ENCODE measurements around the gene EMX2. TPM values are rescaled to one million over a fixed set of nuclear protein-coding genes. Genes with fewer than 3 reads are reported as not detected.

Gene EMX2
- total and polyA plus RNA-seq, 2 donors (not counting 3 experiments of a cell fraction or from before 2014, with no cell fraction given) = not detected

- FAIRE-seq (no peak), DNase-seq (ENCODE audit: low read depth, low spot score) (no peak)
- dilution Hi-C loops (cut with MboI; ENCODE audit: extremely low pct_ligation_motif_present, low sequenced_read_pairs) = no loop called here
- no peaks in the 10 kb centered on the region for H4K20me1 ChIP-seq (replicated peaks; ENCODE audit: control insufficient read depth, extremely low read depth, insufficient read depth, low read length)
- H3K4me1 ChIP-seq (ENCODE audit: control insufficient read depth, extremely low read depth, insufficient read depth, low read length) = no peaks in the 10 kb centered on the region
- BruUV-seq (replicated peaks) = no TSS peak
- no peak overlapping the region for H3K27ac ChIP-seq (ENCODE audit: insufficient read depth, low read depth, low read length)
- no peak overlapping the region for H3K4me2 ChIP-seq (ENCODE audit: insufficient read depth, low read length)
- TF ChIP-seq POLR2A (IDR thresholded peaks at IDR 0.05; ENCODE audit: low read depth, low read length) (no peak), MYC (IDR thresholded peaks at IDR 0.05; ENCODE audit: low read depth, low read length) (no peak)
- intact Hi-C loops (cut with micrococcal nuclease) = no loop called here
- H3K27me3 ChIP-seq (ENCODE audit: control insufficient read depth in 2 of 2, insufficient read depth in 2 of 2, low read length in 2 of 2) = peaks cover 0 to 4% of the 10 kb centered on the region in 2 experiments
- no peak overlapping the region for H3K4me3 ChIP-seq (replicated peaks in 1 of 3; ENCODE audit: insufficient read depth in 1 of 3, low read depth in 1 of 3, low read length in 3 of 3)
- H3K79me2 ChIP-seq (ENCODE audit: control insufficient read depth, insufficient read depth, low read length) = no peaks in the 10 kb centered on the region
- CTCF ChIA-PET = interaction anchor here (1.2 to 2.8 kb wide), 3 partner anchors 58 to 957 kb away, joined by 3 to 9 read pairs (median 3); no protein-coding TSS in a partner anchor
- POLR2A ChIA-PET = no interaction called here
- no peak overlapping the region for H3K9ac ChIP-seq (replicated peaks; ENCODE audit: extremely low read depth, insufficient read depth, low read length)
- H2AFZ ChIP-seq (ENCODE audit: low read depth, low read length) = no peak overlapping the region
- H3K36me3 ChIP-seq (ENCODE audit: control insufficient read depth in 2 of 2, extremely low read depth in 1 of 2, insufficient read depth in 2 of 2, low read length in 2 of 2) = no peaks in the 10 kb centered on the region
- no peaks in the 10 kb centered on the region for H3K9me3 ChIP-seq (replicated peaks; ENCODE audit: control insufficient read depth, insufficient read depth, low read length)
- no peaks in the 10 kb centered on the region for H3K9me1 ChIP-seq (replicated peaks; ENCODE audit: control insufficient read depth, extremely low read depth, insufficient read depth, low read length)
These were observed 41.0 kb upstream of the EMX2 start for GRCh38 chr10:117501460-117502035.

GRCh38 chr10:117502421-117503243, 39.9 kb upstream of the EMX2 start:
- Histone ChIP-seq H3K79me2 (ENCODE audit: control insufficient read depth, insufficient read depth, low read length) (no peaks in the 10 kb centered on the region), H3K4me2 (ENCODE audit: insufficient read depth, low read length) (no peak overlapping the region), H3K9ac (replicated peaks; ENCODE audit: extremely low read depth, insufficient read depth, low read length) (no peak overlapping the region), H3K27me3 (ENCODE audit: control insufficient read depth in 2 of 2, insufficient read depth in 2 of 2, low read length in 2 of 2) (peaks cover 0 to 4% of the 10 kb centered on the region in 2 experiments), H3K9me3 (replicated peaks; ENCODE audit: control insufficient read depth, insufficient read depth, low read length) (no peaks in the 10 kb centered on the region), H3K9me1 (replicated peaks; ENCODE audit: control insufficient read depth, extremely low read depth, insufficient read depth, low read length) (no peaks in the 10 kb centered on the region), H2AFZ (ENCODE audit: low read depth, low read length) (no peak overlapping the region), H3K27ac (ENCODE audit: insufficient read depth, low read depth, low read length) (no peak overlapping the region), H4K20me1 (replicated peaks; ENCODE audit: control insufficient read depth, extremely low read depth, insufficient read depth, low read length) (no peaks in the 10 kb centered on the region), H3K36me3 (ENCODE audit: control insufficient read depth in 2 of 2, extremely low read depth in 1 of 2, insufficient read depth in 2 of 2, low read length in 2 of 2) (no peaks in the 10 kb centered on the region), H3K4me1 (ENCODE audit: control insufficient read depth, extremely low read depth, insufficient read depth, low read length) (no peaks in the 10 kb centered on the region), H3K4me3 (replicated peaks in 1 of 3; ENCODE audit: insufficient read depth in 1 of 3, low read depth in 1 of 3, low read length in 3 of 3) (no peak overlapping the region)
- DNase-seq (ENCODE audit: low read depth, low spot score) (no peak), FAIRE-seq (no peak)
- intact Hi-C loops (cut with micrococcal nuclease) (no loop called here), dilution Hi-C loops (cut with MboI; ENCODE audit: extremely low pct_ligation_motif_present, low sequenced_read_pairs) (no loop called here)
- no peak for TF ChIP-seq POLR2AphosphoS5 (IDR thresholded peaks at IDR 0.05; ENCODE audit: insufficient read depth, low read depth, low read length)
- no peak for TF ChIP-seq FOS (IDR thresholded peaks at IDR 0.05; ENCODE audit: borderline replicate concordance, insufficient read depth, low read length)
- no peak for TF ChIP-seq JUN (IDR thresholded peaks at IDR 0.05; ENCODE audit: borderline replicate concordance, insufficient read depth, insufficient read length, low read depth)
- BruUV-seq (replicated peaks) = no TSS peak
- CTCF ChIA-PET = interaction anchor here (0.8 to 2.8 kb wide), 3 partner anchors 23 to 956 kb away, joined by 3 to 9 read pairs (median 3); no protein-coding TSS in a partner anchor
- POLR2A ChIA-PET = no interaction called here
